OCI-LY7 (cell line): ENCODE data around the gene CCIN.

Experiments
- EZH2phosphoT487 ChIP-seq: fragments of 200-600 bp; sonication (generic); IDR thresholded peaks from 2 replicates; pipeline ENCODE4 v1.6.1; 2018; ENCODE audit warnings: low read depth, borderline replicate concordance, mild to moderate bottlenecking, mixed run types, antibody characterized with exemption, low read length, moderate library complexity, mixed read lengths
- TF ChIP-seq, protein P1 (sequence below): fragments of 200-600 bp; sonication (generic); conservative IDR thresholded peaks from 2 replicates; pipeline ENCODE4 v1.5.1; 2014; ENCODE audit warnings: mild to moderate bottlenecking, antibody characterized with exemption, low read length, moderate library complexity, mixed read lengths

DNA sequence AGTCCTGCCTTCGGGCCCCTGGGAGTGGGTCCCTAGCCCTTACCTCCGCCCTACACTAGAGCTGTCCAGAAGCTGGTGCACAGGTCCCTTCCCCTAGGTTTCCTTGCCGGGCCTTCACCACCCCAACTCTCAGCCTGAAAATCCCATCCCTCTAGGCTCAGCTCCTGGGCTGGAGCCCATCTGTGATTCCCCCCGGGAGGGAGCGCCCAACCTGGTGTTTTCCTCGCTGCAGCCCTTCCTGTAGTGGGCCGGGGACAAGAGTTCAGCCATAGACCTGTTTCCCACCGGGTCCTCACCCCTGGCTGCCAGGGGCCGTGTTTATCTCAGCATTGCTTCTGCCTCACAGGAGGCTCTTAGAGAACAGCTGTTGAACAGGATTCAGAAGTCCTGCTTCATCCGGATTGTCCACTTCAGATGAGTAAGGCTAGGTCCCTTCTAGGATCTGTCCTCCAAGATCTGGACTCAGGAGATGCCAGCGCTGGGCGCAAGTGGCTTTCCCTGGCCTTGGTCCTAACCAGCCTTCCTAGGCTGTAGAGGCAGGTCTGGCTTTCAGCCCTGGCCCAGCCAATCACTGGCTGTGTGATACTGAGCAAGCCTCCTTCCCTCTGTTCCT lies 31.7 kb upstream of the CCIN start:
- TF ChIP-seq, protein P1, sequence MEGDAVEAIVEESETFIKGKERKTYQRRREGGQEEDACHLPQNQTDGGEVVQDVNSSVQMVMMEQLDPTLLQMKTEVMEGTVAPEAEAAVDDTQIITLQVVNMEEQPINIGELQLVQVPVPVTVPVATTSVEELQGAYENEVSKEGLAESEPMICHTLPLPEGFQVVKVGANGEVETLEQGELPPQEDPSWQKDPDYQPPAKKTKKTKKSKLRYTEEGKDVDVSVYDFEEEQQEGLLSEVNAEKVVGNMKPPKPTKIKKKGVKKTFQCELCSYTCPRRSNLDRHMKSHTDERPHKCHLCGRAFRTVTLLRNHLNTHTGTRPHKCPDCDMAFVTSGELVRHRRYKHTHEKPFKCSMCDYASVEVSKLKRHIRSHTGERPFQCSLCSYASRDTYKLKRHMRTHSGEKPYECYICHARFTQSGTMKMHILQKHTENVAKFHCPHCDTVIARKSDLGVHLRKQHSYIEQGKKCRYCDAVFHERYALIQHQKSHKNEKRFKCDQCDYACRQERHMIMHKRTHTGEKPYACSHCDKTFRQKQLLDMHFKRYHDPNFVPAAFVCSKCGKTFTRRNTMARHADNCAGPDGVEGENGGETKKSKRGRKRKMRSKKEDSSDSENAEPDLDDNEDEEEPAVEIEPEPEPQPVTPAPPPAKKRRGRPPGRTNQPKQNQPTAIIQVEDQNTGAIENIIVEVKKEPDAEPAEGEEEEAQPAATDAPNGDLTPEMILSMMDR = no peak
- no peak for TF ChIP-seq EZH2phosphoT487
